ENCODE results near the gene ITGA4. TPM values are rescaled to one million over a fixed set of nuclear protein-coding genes. Genes with fewer than 3 reads are reported as not detected.

The ITGA4 gene
- total and polyA plus RNA-seq, 7 donors: 1.8 to 15.6 (median 11.4) TPM

DNA sequence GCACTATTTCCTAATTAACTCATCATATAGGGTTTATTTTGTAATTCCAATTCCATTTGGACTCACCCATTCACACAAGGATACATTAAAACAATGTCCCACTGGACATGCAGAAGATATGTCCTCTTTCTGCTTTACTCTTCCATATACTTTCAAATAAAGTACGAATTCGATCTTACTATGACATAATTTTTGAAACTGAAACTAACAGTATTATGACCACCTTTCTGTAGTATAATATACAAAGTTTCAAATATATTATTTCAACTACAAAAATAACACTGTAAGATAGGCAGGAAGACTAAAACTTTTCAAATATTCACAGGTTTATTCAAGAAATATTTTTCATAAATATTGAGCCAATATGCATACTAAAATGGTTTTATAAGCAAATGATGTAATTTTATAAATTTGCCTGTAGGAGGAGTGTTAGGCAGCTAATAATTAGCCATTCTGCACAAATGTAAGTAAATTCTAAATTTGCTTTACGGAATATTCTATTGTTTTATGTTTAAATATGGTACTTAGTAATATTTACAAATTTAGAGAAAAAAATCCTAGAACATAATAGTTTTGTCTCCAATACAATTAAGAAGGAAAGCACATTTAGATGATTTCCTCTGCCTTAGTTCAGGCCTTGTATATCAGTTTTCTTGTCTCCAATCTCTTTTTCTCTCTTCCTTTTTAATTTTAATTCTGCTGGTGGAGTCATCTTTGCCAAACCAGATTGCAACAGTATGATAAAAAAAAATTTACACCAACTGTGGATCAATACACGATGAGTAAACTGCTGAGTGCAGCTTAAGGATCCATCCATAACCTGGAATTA is 113.9 kb downstream of the ITGA4 start:
- TF ChIP-seq, protein P1, sequence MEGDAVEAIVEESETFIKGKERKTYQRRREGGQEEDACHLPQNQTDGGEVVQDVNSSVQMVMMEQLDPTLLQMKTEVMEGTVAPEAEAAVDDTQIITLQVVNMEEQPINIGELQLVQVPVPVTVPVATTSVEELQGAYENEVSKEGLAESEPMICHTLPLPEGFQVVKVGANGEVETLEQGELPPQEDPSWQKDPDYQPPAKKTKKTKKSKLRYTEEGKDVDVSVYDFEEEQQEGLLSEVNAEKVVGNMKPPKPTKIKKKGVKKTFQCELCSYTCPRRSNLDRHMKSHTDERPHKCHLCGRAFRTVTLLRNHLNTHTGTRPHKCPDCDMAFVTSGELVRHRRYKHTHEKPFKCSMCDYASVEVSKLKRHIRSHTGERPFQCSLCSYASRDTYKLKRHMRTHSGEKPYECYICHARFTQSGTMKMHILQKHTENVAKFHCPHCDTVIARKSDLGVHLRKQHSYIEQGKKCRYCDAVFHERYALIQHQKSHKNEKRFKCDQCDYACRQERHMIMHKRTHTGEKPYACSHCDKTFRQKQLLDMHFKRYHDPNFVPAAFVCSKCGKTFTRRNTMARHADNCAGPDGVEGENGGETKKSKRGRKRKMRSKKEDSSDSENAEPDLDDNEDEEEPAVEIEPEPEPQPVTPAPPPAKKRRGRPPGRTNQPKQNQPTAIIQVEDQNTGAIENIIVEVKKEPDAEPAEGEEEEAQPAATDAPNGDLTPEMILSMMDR (IDR thresholded peaks at IDR 0.05): no peak
- no peak for TF ChIP-seq POLR2AphosphoS5 (IDR thresholded peaks at IDR 0.05)
- no peak for TF ChIP-seq EP300 (IDR thresholded peaks at IDR 0.05)
- no peak for TF ChIP-seq POLR2A (IDR thresholded peaks at IDR 0.05)
- H3K36me3 ChIP-seq: no peaks in the 10 kb centered on the region
- H3K9me3 ChIP-seq: no peaks in the 10 kb centered on the region
- DNase-seq: no peak
- WGBS, 2 donors: 72 to 76% methylated on average over 4 of the region's 4 CpGs
- no peak overlapping the region for H3K4me3 ChIP-seq
- no peaks in the 10 kb centered on the region for H3K27me3 ChIP-seq
- H3K4me1 ChIP-seq: no peaks in the 10 kb centered on the region
- no peak overlapping the region for H3K27ac ChIP-seq
- intact Hi-C loops (cut with DNase I): no loop called here

DNA sequence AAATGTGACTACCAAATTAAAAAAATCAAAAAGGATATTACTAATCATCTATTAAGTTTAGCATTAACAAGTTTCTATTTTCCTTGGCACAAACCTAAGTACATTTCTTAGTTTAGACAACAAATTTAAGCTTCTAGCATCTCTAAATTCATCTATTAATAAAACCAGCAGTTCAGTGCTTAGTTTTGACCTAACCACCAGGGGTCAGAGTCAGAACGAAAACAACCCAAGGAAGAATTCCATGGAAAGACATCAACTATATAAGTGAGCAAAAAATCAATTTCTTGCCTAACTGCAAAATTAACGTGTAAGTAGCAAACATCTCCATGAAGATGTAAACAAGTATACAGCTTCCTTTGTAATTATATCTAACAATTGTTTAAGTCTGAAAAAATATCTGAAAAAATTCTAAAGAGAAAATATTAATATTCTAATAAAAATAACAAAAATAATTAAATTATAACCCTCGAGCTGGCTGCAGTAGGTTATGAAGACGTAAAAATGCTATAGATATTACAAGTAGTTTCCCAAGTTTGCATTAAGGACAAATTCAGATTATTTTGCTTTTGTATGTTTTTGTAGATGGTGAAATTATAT is 116.1 kb downstream of the ITGA4 start:
- no peaks in the 10 kb centered on the region for H3K4me1 ChIP-seq
- H3K9me3 ChIP-seq: no peaks in the 10 kb centered on the region
- 36 to 45% methylated on average over 4 of the region's 4 CpGs for WGBS, 2 donors
- H3K4me3 ChIP-seq: no peak overlapping the region
- no peak overlapping the region for H3K27ac ChIP-seq
- TF ChIP-seq, protein P1 (IDR thresholded peaks at IDR 0.05): peak in 1 of 4 experiments; percentile 11
- TF ChIP-seq POLR2A (IDR thresholded peaks at IDR 0.05): no peak
- H3K27me3 ChIP-seq: no peaks in the 10 kb centered on the region
- intact Hi-C loops (cut with DNase I): no loop called here
- no peak for DNase-seq
- no peaks in the 10 kb centered on the region for H3K36me3 ChIP-seq

DNA sequence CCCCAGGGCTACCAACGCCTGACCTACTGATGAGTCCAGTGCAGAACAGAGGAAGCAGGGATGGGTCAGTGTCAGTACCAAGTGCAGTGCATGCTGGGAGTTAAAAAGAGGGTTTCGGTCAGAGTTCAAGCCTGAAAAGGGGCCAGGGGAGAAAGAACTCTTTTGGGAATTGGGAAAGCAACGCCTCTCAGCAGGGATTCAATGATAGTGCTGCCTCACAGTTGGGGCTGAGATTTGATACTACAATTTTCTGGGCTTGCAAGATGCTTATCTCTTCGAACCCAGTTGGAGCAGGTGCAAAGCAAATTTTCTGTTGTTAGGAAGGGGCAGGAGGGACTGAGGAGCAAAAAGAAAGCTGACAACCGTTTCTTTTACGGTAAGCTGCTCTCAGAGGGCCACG is 117.1 kb downstream of the ITGA4 start:
- intact Hi-C loops (cut with DNase I): no loop called here
- H3K9me3 ChIP-seq: no peaks in the 10 kb centered on the region
- no peak overlapping the region for H3K27ac ChIP-seq
- 80% methylated on average over 7 of the region's 7 CpGs for WGBS, 2 donors
- no peak overlapping the region for H3K4me3 ChIP-seq
- H3K4me1 ChIP-seq: no peaks in the 10 kb centered on the region
- no peaks in the 10 kb centered on the region for H3K27me3 ChIP-seq
- DNase-seq: no peak
- H3K36me3 ChIP-seq: no peaks in the 10 kb centered on the region
- TF ChIP-seq, protein P1 (IDR thresholded peaks at IDR 0.05): no peak
- TF ChIP-seq POLR2A (IDR thresholded peaks at IDR 0.05) (no peak), EP300 (IDR thresholded peaks at IDR 0.05) (no peak), POLR2AphosphoS5 (IDR thresholded peaks at IDR 0.05) (no peak)

DNA sequence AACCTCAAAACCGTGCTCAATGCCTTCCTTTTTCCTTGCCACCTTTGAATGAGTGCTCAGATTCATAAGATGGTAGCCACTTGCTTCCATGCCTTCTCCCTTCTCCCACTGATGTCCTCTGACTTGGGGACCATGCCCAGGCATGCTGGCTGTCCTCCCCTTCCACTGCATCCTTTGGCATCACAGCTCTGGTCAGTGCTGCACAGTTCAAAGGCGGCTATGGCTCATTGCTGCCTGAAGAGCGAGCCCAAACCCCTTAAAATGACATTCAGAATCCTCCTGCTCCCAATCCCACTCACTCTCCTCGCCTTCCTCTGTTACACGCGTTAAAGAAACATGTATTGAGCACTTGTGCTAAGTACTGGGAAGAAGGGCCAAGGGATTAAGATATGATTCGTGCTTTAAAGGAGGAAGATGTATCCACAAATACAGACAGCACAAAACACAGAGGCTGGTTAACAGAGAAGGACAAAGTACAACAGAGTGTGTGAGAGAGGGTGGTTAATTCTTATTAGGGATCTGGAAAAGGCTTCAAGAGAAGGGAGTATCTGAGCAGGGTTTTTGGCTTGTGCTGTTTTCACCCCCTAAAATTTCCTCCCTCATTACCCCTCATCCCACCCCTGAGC is 118.0 kb downstream of the ITGA4 start:
- 62 to 76% methylated on average over 7 of the region's 7 CpGs for WGBS, 2 donors
- TF ChIP-seq EP300 (IDR thresholded peaks at IDR 0.05): no peak
- H3K4me1 ChIP-seq: no peaks in the 10 kb centered on the region
- no peak overlapping the region for H3K4me3 ChIP-seq
- H3K27me3 ChIP-seq: no peaks in the 10 kb centered on the region
- no peaks in the 10 kb centered on the region for H3K36me3 ChIP-seq
- no peak overlapping the region for H3K27ac ChIP-seq
- intact Hi-C loops (cut with DNase I): no loop called here
- H3K9me3 ChIP-seq: no peaks in the 10 kb centered on the region
- DNase-seq: no peak

DNA sequence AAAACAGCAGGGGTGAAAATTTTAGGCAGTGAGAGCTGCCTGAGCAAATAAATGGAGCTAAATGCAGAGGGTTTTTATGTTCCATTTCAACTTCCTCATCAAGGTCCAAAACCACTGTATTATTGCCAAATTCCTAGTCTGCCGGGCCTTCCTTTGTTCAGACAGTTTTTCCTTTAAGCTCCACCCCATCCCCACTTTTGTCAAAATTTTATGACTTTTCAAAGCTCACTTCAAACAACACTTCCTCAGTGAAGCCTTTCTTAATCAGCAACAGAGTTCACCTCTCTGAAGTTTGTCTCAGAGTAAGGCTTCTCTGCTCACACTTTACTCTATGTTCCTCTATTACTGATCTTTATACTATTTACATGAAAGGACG is 118.5 kb downstream of the ITGA4 start:
- Histone ChIP-seq H3K9me3 (no peaks in the 10 kb centered on the region), H3K27me3 (no peaks in the 10 kb centered on the region), H3K27ac (no peak overlapping the region), H3K4me3 (no peak overlapping the region), H3K36me3 (no peaks in the 10 kb centered on the region), H3K4me1 (no peaks in the 10 kb centered on the region)
- DNase-seq: no peak
- TF ChIP-seq, protein P1 (IDR thresholded peaks at IDR 0.05): no peak
- TF ChIP-seq EP300 (IDR thresholded peaks at IDR 0.05) (no peak), POLR2A (IDR thresholded peaks at IDR 0.05) (no peak), POLR2AphosphoS5 (IDR thresholded peaks at IDR 0.05) (no peak)
- intact Hi-C loops (cut with DNase I): no loop called here
- 20 to 41% methylated on average over 2 of the region's 2 CpGs for WGBS, 2 donors

Measured in sigmoid colon (tissue), 7 donors.